ENCODE results near the gene SART3.

GRCh38 chr12:108594960-108595710 is 34.2 kb upstream of the SART3 start:
- TF ChIP-seq POLR2A (IDR thresholded peaks at IDR 0.05; ENCODE audit: low read depth, low read length) = no peak
- no peak for TF ChIP-seq POLR2AphosphoS5 (IDR thresholded peaks at IDR 0.05; ENCODE audit: low read depth, low read length)
- TF ChIP-seq TAF1 (IDR thresholded peaks at IDR 0.05; ENCODE audit: borderline replicate concordance, low read depth, low read length) = no peak

Measured in GM12892 (cell line).